Measurements from ENCODE around the gene PIM3.

The PIM3 gene

GRCh38 chr22:49957826-49958365, 2.7 kb upstream of the PIM3 start:
- no CpG with 5 or more reads among the region's 12 CpGs for WGBS (ENCODE audit: insufficient coverage, insufficient read length)
- peaks cover 11% of the 10 kb centered on the region for H3K4me1 ChIP-seq (ENCODE audit: control insufficient read depth, insufficient read depth, low read length)
- H3K27ac ChIP-seq (ENCODE audit: low read length), result no peak overlapping the region

GRCh38 chr22:49958366-49958921, 2.1 kb upstream of the PIM3 start:
- Histone ChIP-seq H3K4me3 (ENCODE audit: low read length) (no peak overlapping the region), H3K9me3 (ENCODE audit: control insufficient read depth, insufficient read depth, low read length) (no peaks in the 10 kb centered on the region), H3K27ac (ENCODE audit: low read length) (no peak overlapping the region), H3K36me3 (ENCODE audit: control insufficient read depth, insufficient read depth, low read length) (peaks cover 13% of the 10 kb centered on the region), H3K27me3 (ENCODE audit: control insufficient read depth, insufficient read depth, low read length) (no peaks in the 10 kb centered on the region; the same call in 1 of the 2 replicates), H3K4me1 (ENCODE audit: control insufficient read depth, insufficient read depth, low read length) (peaks cover 13% of the 10 kb centered on the region)
- WGBS (ENCODE audit: insufficient coverage, insufficient read length), result no CpG with 5 or more reads among the region's 16 CpGs
- no peak for DNase-seq (ENCODE audit: low read depth, low spot score)

More at GRCh38 chr22:49957826-49958365, 2.7 kb upstream of the PIM3 start:
- H3K9me3 ChIP-seq (ENCODE audit: control insufficient read depth, insufficient read depth, low read length), result no peaks in the 10 kb centered on the region
- DNase-seq (ENCODE audit: low read depth, low spot score), result no peak
- H3K27me3 ChIP-seq (ENCODE audit: control insufficient read depth, insufficient read depth, low read length), result no peaks in the 10 kb centered on the region; the same call in 1 of the 2 replicates
- no peak overlapping the region for H3K4me3 ChIP-seq (ENCODE audit: low read length)
- H3K36me3 ChIP-seq (ENCODE audit: control insufficient read depth, insufficient read depth, low read length), result peaks cover 8% of the 10 kb centered on the region

- Histone ChIP-seq H3K4me1 (ENCODE audit: control insufficient read depth, insufficient read depth, low read length) (peaks cover 13% of the 10 kb centered on the region), H3K27ac (ENCODE audit: low read length) (no peak overlapping the region), H3K9me3 (ENCODE audit: control insufficient read depth, insufficient read depth, low read length) (no peaks in the 10 kb centered on the region), H3K36me3 (ENCODE audit: control insufficient read depth, insufficient read depth, low read length) (peaks cover 15% of the 10 kb centered on the region), H3K4me3 (ENCODE audit: low read length) (no peak overlapping the region), H3K27me3 (ENCODE audit: control insufficient read depth, insufficient read depth, low read length) (no peaks in the 10 kb centered on the region; the same call in 1 of the 2 replicates)
- no peak for DNase-seq (ENCODE audit: low read depth, low spot score)
- WGBS (ENCODE audit: insufficient coverage, insufficient read length), result no CpG with 5 or more reads among the region's 29 CpGs
Measured at GRCh38 chr22:49958931-49959781, 1.4 kb upstream of the PIM3 start.

- Histone ChIP-seq H3K4me3 (ENCODE audit: low read length) (peak overlapping the region; percentile 88; the same call in 1 of the 2 replicates), H3K36me3 (ENCODE audit: control insufficient read depth, insufficient read depth, low read length) (peaks cover 19% of the 10 kb centered on the region), H3K27me3 (ENCODE audit: control insufficient read depth, insufficient read depth, low read length) (no peaks in the 10 kb centered on the region; the same call in 1 of the 2 replicates), H3K4me1 (ENCODE audit: control insufficient read depth, insufficient read depth, low read length) (peaks cover 13% of the 10 kb centered on the region), H3K9me3 (ENCODE audit: control insufficient read depth, insufficient read depth, low read length) (no peaks in the 10 kb centered on the region), H3K27ac (ENCODE audit: low read length) (no peak overlapping the region)
- no CpG with 5 or more reads among the region's 21 CpGs for WGBS (ENCODE audit: insufficient coverage, insufficient read length)
- no peak for DNase-seq (ENCODE audit: low read depth, low spot score)
Measured at GRCh38 chr22:49959782-49960158, 802 bp upstream of the PIM3 start.

GRCh38 chr22:49961005-49961600, 531 bp downstream of the PIM3 start:
- H3K27me3 ChIP-seq (ENCODE audit: control insufficient read depth, insufficient read depth, low read length), result no peaks in the 10 kb centered on the region; the same call in 1 of the 2 replicates
- no peaks in the 10 kb centered on the region for H3K9me3 ChIP-seq (ENCODE audit: control insufficient read depth, insufficient read depth, low read length)
- no peak for DNase-seq (ENCODE audit: low read depth, low spot score)
- WGBS (ENCODE audit: insufficient coverage, insufficient read length), result no CpG with 5 or more reads among the region's 84 CpGs
- peaks cover 13% of the 10 kb centered on the region for H3K4me1 ChIP-seq (ENCODE audit: control insufficient read depth, insufficient read depth, low read length)
- H3K27ac ChIP-seq (ENCODE audit: low read length), result no peak overlapping the region
- H3K36me3 ChIP-seq (ENCODE audit: control insufficient read depth, insufficient read depth, low read length), result peaks cover 19% of the 10 kb centered on the region
- H3K4me3 ChIP-seq (ENCODE audit: low read length), result peak overlapping the region; percentile 88

- Histone ChIP-seq H3K36me3 (ENCODE audit: control insufficient read depth, insufficient read depth, low read length) (peaks cover 19% of the 10 kb centered on the region), H3K4me3 (ENCODE audit: low read length) (peak overlapping the region; percentile 88), H3K9me3 (ENCODE audit: control insufficient read depth, insufficient read depth, low read length) (no peaks in the 10 kb centered on the region), H3K27me3 (ENCODE audit: control insufficient read depth, insufficient read depth, low read length) (no peaks in the 10 kb centered on the region; the same call in 1 of the 2 replicates), H3K4me1 (ENCODE audit: control insufficient read depth, insufficient read depth, low read length) (peaks cover 13% of the 10 kb centered on the region), H3K27ac (ENCODE audit: low read length) (no peak overlapping the region)
- no CpG with 5 or more reads among the region's 49 CpGs for WGBS (ENCODE audit: insufficient coverage, insufficient read length)
- DNase-seq (ENCODE audit: low read depth, low spot score), result no peak
Measured at GRCh38 chr22:49961601-49962011, 1.0 kb downstream of the PIM3 start.

GRCh38 chr22:49962012-49962750, 1.6 kb downstream of the PIM3 start:
- H3K4me1 ChIP-seq (ENCODE audit: control insufficient read depth, insufficient read depth, low read length), result peaks cover 13% of the 10 kb centered on the region
- no peaks in the 10 kb centered on the region for H3K9me3 ChIP-seq (ENCODE audit: control insufficient read depth, insufficient read depth, low read length)
- no peaks in the 10 kb centered on the region; the same call in 1 of the 2 replicates for H3K27me3 ChIP-seq (ENCODE audit: control insufficient read depth, insufficient read depth, low read length)
- H3K4me3 ChIP-seq (ENCODE audit: low read length), result peak overlapping the region; percentile 88; the same call in 1 of the 2 replicates
- no peak for DNase-seq (ENCODE audit: low read depth, low spot score)
- WGBS (ENCODE audit: insufficient coverage, insufficient read length), result no CpG with 5 or more reads among the region's 70 CpGs
- H3K36me3 ChIP-seq (ENCODE audit: control insufficient read depth, insufficient read depth, low read length), result peaks cover 19% of the 10 kb centered on the region
- H3K27ac ChIP-seq (ENCODE audit: low read length), result no peak overlapping the region

GRCh38 chr22:49962751-49963646, 2.4 kb downstream of the PIM3 start:
- no CpG with 5 or more reads among the region's 63 CpGs for WGBS (ENCODE audit: insufficient coverage, insufficient read length)
- H3K36me3 ChIP-seq (ENCODE audit: control insufficient read depth, insufficient read depth, low read length), result peaks cover 19% of the 10 kb centered on the region
- H3K27me3 ChIP-seq (ENCODE audit: control insufficient read depth, insufficient read depth, low read length), result no peaks in the 10 kb centered on the region; the same call in 1 of the 2 replicates
- peak overlapping the region; percentile 88; the same call in 1 of the 2 replicates for H3K4me3 ChIP-seq (ENCODE audit: low read length)
- H3K27ac ChIP-seq (ENCODE audit: low read length), result no peak overlapping the region
- DNase-seq (ENCODE audit: low read depth, low spot score), result no peak
- peaks cover 13% of the 10 kb centered on the region for H3K4me1 ChIP-seq (ENCODE audit: control insufficient read depth, insufficient read depth, low read length)
- no peaks in the 10 kb centered on the region for H3K9me3 ChIP-seq (ENCODE audit: control insufficient read depth, insufficient read depth, low read length)

GRCh38 chr22:49963647-49964026, 3.1 kb downstream of the PIM3 start:
- Histone ChIP-seq H3K27me3 (ENCODE audit: control insufficient read depth, insufficient read depth, low read length) (no peaks in the 10 kb centered on the region; the same call in 1 of the 2 replicates), H3K9me3 (ENCODE audit: control insufficient read depth, insufficient read depth, low read length) (no peaks in the 10 kb centered on the region), H3K4me3 (ENCODE audit: low read length) (no peak overlapping the region), H3K36me3 (ENCODE audit: control insufficient read depth, insufficient read depth, low read length) (peaks cover 19% of the 10 kb centered on the region), H3K27ac (ENCODE audit: low read length) (no peak overlapping the region), H3K4me1 (ENCODE audit: control insufficient read depth, insufficient read depth, low read length) (peaks cover 13% of the 10 kb centered on the region)
- no CpG with 5 or more reads among the region's 6 CpGs for WGBS (ENCODE audit: insufficient coverage, insufficient read length)
- DNase-seq (ENCODE audit: low read depth, low spot score), result no peak
